Parathyroid adenoma (tissue), 2 donors: Measurements from ENCODE around the gene RNF8.
"Not testable (repeated sequence)": the region's sequence is repeated elsewhere in the genome, so short reads cannot be mapped to it uniquely, and the experiment has no call there.

Source experiments
- H2AFZ ChIP-seq: fragments of 300-600 bp; sonication (generic); one replicate; pipeline ENCODE4 v1.7.0; 2017; ENCODE audit warnings: antibody characterized with exemption, mild to moderate bottlenecking
- H3K27ac ChIP-seq: fragments of 300-600 bp; sonication (generic); one replicate; pipeline ENCODE4 v1.7.0; 2017
- H3K27me3 ChIP-seq: fragments of 300-600 bp; sonication (generic); one replicate; pipeline ENCODE4 v1.7.0; 2017; ENCODE audit warnings: low read length; ENCODE audit not compliant: control insufficient read depth, insufficient read depth
- H3K36me3 ChIP-seq: fragments of 300-600 bp; sonication (generic); one replicate; pipeline ENCODE4 v1.7.0; 2017; ENCODE audit warnings: low read length; ENCODE audit not compliant: control insufficient read depth, insufficient read depth
- H3K4me1 ChIP-seq: fragments of 300-600 bp; sonication (generic); one replicate; pipeline ENCODE4 v1.7.0; 2017; ENCODE audit warnings: control low read depth
- H3K4me2 ChIP-seq: fragments of 300-600 bp; sonication (generic); one replicate; pipeline ENCODE4 v1.7.0; 2017; ENCODE audit warnings: low read length
- H3K4me3 ChIP-seq: fragments of 300-600 bp; sonication (generic); one replicate; pipeline ENCODE4 v1.7.0; 2017; ENCODE audit warnings: low read depth, low read length
- H3K79me2 ChIP-seq: fragments of 300-600 bp; sonication (generic); one replicate; pipeline ENCODE4 v1.7.0; 2017; ENCODE audit warnings: control low read depth
- H3K9ac ChIP-seq: fragments of 300-600 bp; sonication (generic); one replicate; pipeline ENCODE4 v1.7.0; 2017; ENCODE audit warnings: mild to moderate bottlenecking
- H3K9me3 ChIP-seq: fragments of 300-600 bp; sonication (generic); one replicate; pipeline ENCODE4 v1.7.0; 2017; ENCODE audit warnings: low read length; ENCODE audit not compliant: control insufficient read depth
- CTCF ChIP-seq: fragments of 300-600 bp; sonication (generic); IDR thresholded peaks from one replicate; pipeline ENCODE4 v1.7.0; 2017; ENCODE audit warnings: antibody characterized with exemption, mild to moderate bottlenecking
- donor health status: primary hyperparathyroidism.

The RNF8 gene

GRCh38 chr6:37393381-37393929, 39.7 kb downstream of the RNF8 start:
- no peaks in the 10 kb centered on the region for H3K79me2 ChIP-seq
- TF ChIP-seq CTCF = no peak
- no peaks in the 10 kb centered on the region for H3K27me3 ChIP-seq
- H3K9ac ChIP-seq = no peak overlapping the region
- H2AFZ ChIP-seq = no peak overlapping the region
- no peak overlapping the region for H3K27ac ChIP-seq
- peaks cover 25% of the 10 kb centered on the region for H3K4me1 ChIP-seq
- no peaks in the 10 kb centered on the region for H3K36me3 ChIP-seq
- H3K9me3 ChIP-seq = no peaks in the 10 kb centered on the region
- no peak overlapping the region for H3K4me3 ChIP-seq
- no peak overlapping the region for H3K4me2 ChIP-seq

DNA sequence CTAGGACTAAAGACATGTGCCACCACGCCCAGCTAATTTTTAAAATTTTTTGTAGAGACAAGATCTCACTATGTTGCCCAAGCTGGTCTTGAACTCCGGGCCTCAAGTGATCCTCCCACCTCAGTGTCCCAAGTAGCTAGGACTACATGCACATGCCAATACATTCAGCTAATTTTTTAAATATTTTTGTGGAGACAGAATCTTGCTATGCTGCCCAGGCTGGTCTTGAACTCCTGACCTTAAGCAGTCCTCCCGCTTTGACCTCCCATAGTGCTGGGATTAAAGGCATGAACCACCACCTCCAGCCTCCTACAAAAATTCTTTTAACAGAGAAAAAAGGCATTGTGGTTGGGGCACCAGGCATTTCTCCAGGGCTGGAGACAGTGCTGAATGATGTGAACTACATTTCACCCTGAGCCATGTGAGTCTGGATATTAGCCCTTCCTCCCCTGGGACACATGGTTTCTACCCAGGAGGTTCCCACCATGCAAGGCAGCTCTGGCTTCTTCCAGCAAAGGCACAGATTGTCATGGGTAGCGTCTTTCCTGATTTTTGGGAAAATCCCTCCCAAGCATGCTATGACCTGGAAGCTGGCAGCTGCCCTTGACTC, 42.9 kb downstream of the RNF8 start:
- Histone ChIP-seq H3K9me3 (no peaks in the 10 kb centered on the region), H3K27me3 (no peaks in the 10 kb centered on the region), H3K4me3 (no peak overlapping the region), H3K4me1 (no peaks in the 10 kb centered on the region), H2AFZ (no peak overlapping the region), H3K27ac (no peak overlapping the region), H3K79me2 (no peaks in the 10 kb centered on the region), H3K9ac (no peak overlapping the region), H3K4me2 (no peak overlapping the region), H3K36me3 (no peaks in the 10 kb centered on the region)
- no peak for TF ChIP-seq CTCF

- Histone ChIP-seq H3K9ac (no peak overlapping the region), H2AFZ (no peak overlapping the region), H3K4me1 (no peaks in the 10 kb centered on the region), H3K9me3 (no peaks in the 10 kb centered on the region), H3K27ac (no peak overlapping the region), H3K27me3 (no peaks in the 10 kb centered on the region), H3K4me2 (no peak overlapping the region), H3K4me3 (no peak overlapping the region), H3K36me3 (no peaks in the 10 kb centered on the region), H3K79me2 (no peaks in the 10 kb centered on the region)
- no peak for TF ChIP-seq CTCF
These were observed 45.3 kb downstream of the RNF8 start for GRCh38 chr6:37399131-37399530.

DNA sequence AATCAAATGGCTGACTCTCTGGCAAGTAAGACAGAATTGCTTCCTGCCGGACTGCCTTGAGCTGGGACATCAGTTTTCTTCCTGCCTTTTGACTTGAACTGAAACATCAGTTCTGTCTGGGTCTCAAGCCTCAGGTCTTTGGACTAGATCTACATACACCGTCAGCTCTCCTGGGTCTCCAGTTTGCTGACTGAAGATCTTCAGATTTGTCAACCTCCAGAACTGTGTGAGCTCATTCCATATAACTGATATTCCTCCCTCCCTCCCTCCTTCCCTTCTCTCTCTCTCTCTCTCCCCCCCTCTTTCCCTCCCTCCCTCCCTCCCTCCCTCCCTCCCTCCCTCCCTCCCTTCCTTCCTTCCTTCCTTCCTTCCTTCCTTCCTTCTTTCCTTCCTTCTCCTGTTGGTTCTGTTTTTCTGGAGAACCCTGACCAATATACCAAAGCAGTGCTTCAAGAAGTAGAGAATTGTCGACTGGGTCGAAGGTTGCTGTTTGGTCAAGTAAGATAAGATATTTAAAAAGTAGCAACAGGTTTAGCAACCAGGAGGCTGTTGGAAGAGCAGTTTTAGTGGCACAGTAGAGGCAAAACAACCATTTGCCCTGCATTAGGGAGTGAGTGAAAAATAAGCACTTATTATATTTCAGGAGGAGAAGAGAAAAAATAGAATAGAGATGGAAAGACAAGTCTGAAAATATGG, 46.2 kb downstream of the RNF8 start:
- H3K27ac ChIP-seq = no peak overlapping the region

GRCh38 chr6:37401658-37402057, 47.9 kb downstream of the RNF8 start:
- not testable (repeated sequence) for H2AFZ ChIP-seq, H3K4me2 ChIP-seq, H3K27me3 ChIP-seq, H3K9me3 ChIP-seq, H3K79me2 ChIP-seq, H3K27ac ChIP-seq, H3K36me3 ChIP-seq, H3K4me1 ChIP-seq, H3K9ac ChIP-seq, H3K4me3 ChIP-seq

More for the DNA sequence above, 46.2 kb downstream of the RNF8 start:
- no peaks in the 10 kb centered on the region for H3K79me2 ChIP-seq
- H2AFZ ChIP-seq = no peak overlapping the region
- H3K27me3 ChIP-seq = no peaks in the 10 kb centered on the region
- H3K36me3 ChIP-seq = no peaks in the 10 kb centered on the region
- no peak overlapping the region for H3K9ac ChIP-seq
- H3K4me1 ChIP-seq = no peaks in the 10 kb centered on the region
- no peak overlapping the region for H3K4me3 ChIP-seq
- TF ChIP-seq CTCF = no peak
- H3K9me3 ChIP-seq = no peaks in the 10 kb centered on the region
- H3K4me2 ChIP-seq = no peak overlapping the region
